WTC11 (cell line): ENCODE data around the gene CASQ2.

Experiments
- ATF1 ChIP-seq: sonication (generic); formaldehyde crosslinking; IDR thresholded peaks from 2 replicates; pipeline ENCODE4 v1.8.1; 2023; ENCODE audit warnings: mild to moderate bottlenecking, moderate library complexity, missing genetic modification reagents
- CREB1 ChIP-seq: sonication (generic); formaldehyde crosslinking; IDR thresholded peaks from 2 replicates; pipeline ENCODE4 v1.8.0; 2023; ENCODE audit warnings: mild to moderate bottlenecking, missing genetic modification reagents
- CTCF ChIP-seq: fragments of 200-600 bp; IDR thresholded peaks from 2 replicates; pipeline ENCODE4 v1.8.0; 2022; ENCODE audit warnings: antibody characterized with exemption
- GABPB1 ChIP-seq: sonication (generic); formaldehyde crosslinking; IDR thresholded peaks from 2 replicates; pipeline ENCODE4 v1.8.1; 2023; ENCODE audit warnings: mild to moderate bottlenecking, missing genetic modification reagents
- HMGXB4 ChIP-seq: sonication (generic); formaldehyde crosslinking; IDR thresholded peaks from 2 replicates; pipeline ENCODE4 v1.8.1; 2023; ENCODE audit warnings: mild to moderate bottlenecking, moderate library complexity, missing genetic modification reagents
- IRF2 ChIP-seq: sonication (generic); formaldehyde crosslinking; IDR thresholded peaks from 2 replicates; pipeline ENCODE4 v1.8.0; 2022; ENCODE audit warnings: low read depth, missing genetic modification reagents, borderline replicate concordance
- MAX ChIP-seq: sonication (generic); formaldehyde crosslinking; IDR thresholded peaks from 2 replicates; pipeline ENCODE4 v1.8.0; 2022; ENCODE audit warnings: mild to moderate bottlenecking, missing genetic modification reagents
- MLX ChIP-seq: sonication (generic); formaldehyde crosslinking; IDR thresholded peaks from 2 replicates; pipeline ENCODE4 v1.8.1; 2023; ENCODE audit warnings: mild to moderate bottlenecking, missing genetic modification reagents, moderate library complexity
- NFYB ChIP-seq: sonication (generic); formaldehyde crosslinking; conservative IDR thresholded peaks from 2 replicates; pipeline ENCODE4 v1.8.0; 2022; ENCODE audit warnings: low read depth, missing genetic modification reagents
- NR2C2 ChIP-seq: sonication (generic); formaldehyde crosslinking; IDR thresholded peaks from 2 replicates; pipeline ENCODE4 v1.8.0; 2022; ENCODE audit warnings: mild to moderate bottlenecking, missing genetic modification reagents
- SOX15 ChIP-seq: fragments of 250-450 bp; sonication (Bioruptor Pico); IDR thresholded peaks from 2 replicates; pipeline ENCODE4 v1.9.0; 2021; ENCODE audit warnings: mild to moderate bottlenecking
- STAT6 ChIP-seq: sonication (generic); formaldehyde crosslinking; conservative IDR thresholded peaks from 2 replicates; pipeline ENCODE4 v1.8.1; 2023; ENCODE audit warnings: mild to moderate bottlenecking, low read depth, missing genetic modification reagents, moderate library complexity
- TEAD4 ChIP-seq: sonication (generic); formaldehyde crosslinking; IDR thresholded peaks from 2 replicates; pipeline ENCODE4 v1.8.0; 2022; ENCODE audit warnings: mild to moderate bottlenecking, missing genetic modification reagents

GRCh38 chr1:115669002-115669673 lies 99.4 kb downstream of the CASQ2 start:
- TF ChIP-seq ATF1 (CRISPR knock-in tag) (no peak), CTCF (no peak), NFYB (CRISPR knock-in tag) (no peak), STAT6 (CRISPR knock-in tag) (no peak), TEAD4 (no peak), MAX (CRISPR knock-in tag) (no peak), MLX (no peak), CREB1 (CRISPR knock-in tag) (no peak), GABPB1 (no peak), IRF2 (CRISPR knock-in tag) (no peak), SOX15 (CRISPR knock-in tag) (no peak), HMGXB4 (CRISPR knock-in tag) (no peak), NR2C2 (CRISPR knock-in tag) (no peak)
